Mesendoderm (in vitro differentiated cells): Measurements from ENCODE around the gene CCSER1.
"Not testable (repeated sequence)": the region's sequence is repeated elsewhere in the genome, so short reads cannot be mapped to it uniquely, and the experiment has no call there.

ENCODE experiments used
- DNase-seq: peaks from one replicate; pipeline ENCODE4 v3.0.0; 2013
- H2AK5ac ChIP-seq: 2 replicates; pipeline ENCODE4 v1.6.1; 2013; ENCODE audit warnings: low read length, inconsistent platforms
- H2BK120ac ChIP-seq: 2 replicates; pipeline ENCODE4 v1.6.1; 2013; ENCODE audit warnings: low read depth, mild to moderate bottlenecking, low read length, moderate library complexity, mixed read lengths
- H2BK15ac ChIP-seq: replicated peaks from 2 replicates; pipeline ENCODE4 v1.6.1; 2013; ENCODE audit warnings: low read depth, mild to moderate bottlenecking, moderate library complexity
- H2BK5ac ChIP-seq: 2 replicates; pipeline ENCODE4 v1.6.1; 2013; ENCODE audit warnings: low read length, inconsistent platforms
- H3K18ac ChIP-seq: 2 replicates; pipeline ENCODE4 v1.6.1; 2013; ENCODE audit warnings: mild to moderate bottlenecking, low read length, mixed read lengths
- H3K23ac ChIP-seq: one replicate; pipeline ENCODE4 v1.6.1; 2013; ENCODE audit warnings: low read length
- H3K27ac ChIP-seq: 2 replicates; pipeline ENCODE4 v1.5.1; 2013; ENCODE audit warnings: low read depth, mild to moderate bottlenecking, inconsistent platforms, low read length, moderate library complexity
- H3K27me3 ChIP-seq: 2 replicates; pipeline ENCODE4 v1.6.1; 2013; ENCODE audit warnings: low read length, control low read depth, mild to moderate bottlenecking, inconsistent platforms; ENCODE audit not compliant: insufficient read depth, poor library complexity
- H3K36me3 ChIP-seq: 2 replicates; pipeline ENCODE4 v1.6.1; 2013; ENCODE audit warnings: low read length, inconsistent platforms; ENCODE audit not compliant: control insufficient read depth, insufficient read depth
- H3K4ac ChIP-seq: one replicate; pipeline ENCODE4 v1.6.1; 2013; ENCODE audit warnings: low read depth, mild to moderate bottlenecking, low read length, moderate library complexity
- H3K4me1 ChIP-seq: 2 replicates; pipeline ENCODE4 v1.6.1; 2013; ENCODE audit warnings: low read depth, low read length, inconsistent platforms; ENCODE audit not compliant: control insufficient read depth
- H3K4me2 ChIP-seq: 2 replicates; pipeline ENCODE4 v1.6.1; 2013; ENCODE audit warnings: low read length
- H3K4me3 ChIP-seq: 2 replicates; pipeline ENCODE4 v1.5.1; 2013; ENCODE audit warnings: mild to moderate bottlenecking, low read length
- H3K56ac ChIP-seq: one replicate; pipeline ENCODE4 v1.6.1; 2013; ENCODE audit warnings: low read length
- H3K79me1 ChIP-seq: 2 replicates; pipeline ENCODE4 v1.6.1; 2013; ENCODE audit warnings: low read length, inconsistent platforms
- H3K79me2 ChIP-seq: 2 replicates; pipeline ENCODE4 v1.6.1; 2013; ENCODE audit warnings: mild to moderate bottlenecking, low read length; ENCODE audit not compliant: control insufficient read depth, insufficient read depth
- H3K9ac ChIP-seq: 2 replicates; pipeline ENCODE4 v1.6.1; 2013; ENCODE audit warnings: low read length, inconsistent platforms
- H4K5ac ChIP-seq: one replicate; pipeline ENCODE4 v1.6.1; 2013; ENCODE audit warnings: low read length
- H4K8ac ChIP-seq: one replicate; pipeline ENCODE4 v1.6.1; 2013; ENCODE audit warnings: low read depth, mild to moderate bottlenecking, control low read depth, low read length, moderate library complexity
- WGBS: extraction: QIAGEN DNeasy Blood & Tissue Kit; methylation state at CpG from one replicate; pipeline ENCODE4 v1.1.7; 2013; ENCODE audit warnings: low lambda C conversion rate, missing lambda C conversion rate; ENCODE audit not compliant: insufficient coverage; ENCODE audit errors: extremely low coverage; 5-methylcytosine and 5-hydroxymethylcytosine counted together

CCSER1 gene

GRCh38 chr4:90660672-90661071 is 533.5 kb downstream of the CCSER1 start:
- Histone ChIP-seq H2BK120ac (no peak overlapping the region), H3K4me2 (no peak overlapping the region), H3K56ac (no peak overlapping the region), H3K79me2 (no peaks in the 10 kb centered on the region), H3K4me3 (no peak overlapping the region), H3K4ac (no peak overlapping the region), H3K23ac (no peak overlapping the region), H2BK5ac (no peak overlapping the region), H4K8ac (no peak overlapping the region), H2AK5ac (no peak overlapping the region), H3K9ac (no peak overlapping the region), H3K36me3 (no peaks in the 10 kb centered on the region), H3K18ac (no peak overlapping the region), H3K79me1 (no peaks in the 10 kb centered on the region), H4K5ac (no peak overlapping the region), H3K27ac (no peak overlapping the region), H3K27me3 (no peaks in the 10 kb centered on the region), H3K4me1 (no peaks in the 10 kb centered on the region), H2BK15ac (no peak overlapping the region)
- no CpG with 5 or more reads among the region's 3 CpGs for WGBS
- no peak for DNase-seq

- Histone ChIP-seq H3K9ac (no peak overlapping the region), H3K18ac (no peak overlapping the region), H3K4ac (no peak overlapping the region), H2BK15ac (no peak overlapping the region), H2BK120ac (no peak overlapping the region), H3K27me3 (no peaks in the 10 kb centered on the region), H3K27ac (no peak overlapping the region), H2AK5ac (no peak overlapping the region), H3K56ac (no peak overlapping the region), H3K23ac (no peak overlapping the region), H4K5ac (no peak overlapping the region), H3K79me1 (no peaks in the 10 kb centered on the region), H3K79me2 (no peaks in the 10 kb centered on the region), H2BK5ac (no peak overlapping the region), H3K4me2 (no peak overlapping the region), H3K4me3 (no peak overlapping the region), H3K4me1 (no peaks in the 10 kb centered on the region), H4K8ac (no peak overlapping the region), H3K36me3 (no peaks in the 10 kb centered on the region)
- whole genome bisulfite sequencing, result no CpG with 5 or more reads among the region's 4 CpGs
- DNase-seq, result no peak
Observed at GRCh38 chr4:90670183-90670582, 543.0 kb downstream of the CCSER1 start.

GRCh38 chr4:90689739-90690138 is 562.5 kb downstream of the CCSER1 start:
- Histone ChIP-seq H2AK5ac (no peak overlapping the region), H2BK15ac (no peak overlapping the region), H3K4ac (no peak overlapping the region), H3K23ac (no peak overlapping the region), H3K4me1 (peaks cover 2% of the 10 kb centered on the region), H3K56ac (no peak overlapping the region), H4K8ac (no peak overlapping the region), H3K79me1 (no peaks in the 10 kb centered on the region), H3K36me3 (no peaks in the 10 kb centered on the region), H3K18ac (no peak overlapping the region), H2BK120ac (no peak overlapping the region), H3K27ac (no peak overlapping the region), H3K9ac (no peak overlapping the region), H3K27me3 (no peaks in the 10 kb centered on the region), H3K79me2 (no peaks in the 10 kb centered on the region), H2BK5ac (no peak overlapping the region), H3K4me2 (no peak overlapping the region), H3K4me3 (no peak overlapping the region), H4K5ac (no peak overlapping the region)
- DNase-seq, result peak; percentile 2
- no CpG with 5 or more reads among the region's 1 CpG for WGBS

- no peak overlapping the region for H2BK5ac ChIP-seq
- H3K9ac ChIP-seq, result no peak overlapping the region
- no peak overlapping the region for H3K23ac ChIP-seq
- H2BK15ac ChIP-seq, result no peak overlapping the region
- H3K79me1 ChIP-seq, result no peaks in the 10 kb centered on the region
- no peak overlapping the region for H2AK5ac ChIP-seq
- H3K4me2 ChIP-seq, result no peak overlapping the region
- DNase-seq, result no peak
- no peaks in the 10 kb centered on the region for H3K79me2 ChIP-seq
- H3K18ac ChIP-seq, result no peak overlapping the region
- no peak overlapping the region for H3K27ac ChIP-seq
- H4K8ac ChIP-seq, result no peak overlapping the region
- no peak overlapping the region for H3K4ac ChIP-seq
- H2BK120ac ChIP-seq, result no peak overlapping the region
- no peak overlapping the region for H3K56ac ChIP-seq
- no peaks in the 10 kb centered on the region for H3K27me3 ChIP-seq
- H3K4me1 ChIP-seq, result peaks cover 3% of the 10 kb centered on the region
- no peak overlapping the region for H3K4me3 ChIP-seq
- H3K36me3 ChIP-seq, result no peaks in the 10 kb centered on the region
- H4K5ac ChIP-seq, result no peak overlapping the region
Observed at GRCh38 chr4:90695411-90695810, 568.2 kb downstream of the CCSER1 start.

GRCh38 chr4:90705501-90705900 is 578.3 kb downstream of the CCSER1 start:
- not testable (repeated sequence) for H4K8ac ChIP-seq, H3K79me1 ChIP-seq

GRCh38 chr4:90715242-90715641 is 588.0 kb downstream of the CCSER1 start:
- H3K36me3 ChIP-seq, result no peaks in the 10 kb centered on the region
- WGBS, result no CpG with 5 or more reads among the region's 1 CpG
- H2AK5ac ChIP-seq, result no peak overlapping the region
- no peak overlapping the region for H2BK5ac ChIP-seq
- no peaks in the 10 kb centered on the region for H3K27me3 ChIP-seq
- H3K4me1 ChIP-seq, result no peaks in the 10 kb centered on the region
- no peak overlapping the region for H3K4me2 ChIP-seq
- H3K18ac ChIP-seq, result no peak overlapping the region
- no peak overlapping the region for H3K4me3 ChIP-seq
- H3K9ac ChIP-seq, result no peak overlapping the region
- no peak overlapping the region for H3K4ac ChIP-seq
- H3K79me1 ChIP-seq, result no peaks in the 10 kb centered on the region
- no peak overlapping the region for H3K23ac ChIP-seq
- DNase-seq, result no peak
- no peak overlapping the region for H3K56ac ChIP-seq
- H3K79me2 ChIP-seq, result no peaks in the 10 kb centered on the region
- H4K5ac ChIP-seq, result no peak overlapping the region
- no peak overlapping the region for H4K8ac ChIP-seq
- no peak overlapping the region for H3K27ac ChIP-seq
- no peak overlapping the region for H2BK15ac ChIP-seq
- no peak overlapping the region for H2BK120ac ChIP-seq

More at GRCh38 chr4:90705501-90705900, 578.3 kb downstream of the CCSER1 start:
- H2BK5ac ChIP-seq, H3K4me3 ChIP-seq, DNase-seq, H2AK5ac ChIP-seq, H3K27ac ChIP-seq, H2BK15ac ChIP-seq, H3K36me3 ChIP-seq, H3K23ac ChIP-seq, H3K9ac ChIP-seq, H3K4ac ChIP-seq, H3K18ac ChIP-seq, H3K79me2 ChIP-seq, H3K4me2 ChIP-seq, H3K4me1 ChIP-seq, H3K27me3 ChIP-seq, H4K5ac ChIP-seq, H3K56ac ChIP-seq, H2BK120ac ChIP-seq: not testable (repeated sequence)
- no CpG with 5 or more reads among the region's 6 CpGs for WGBS
